HepG2 (cell line): ENCODE data around the gene SEPTIN3. TPM values are rescaled to one million over a fixed set of nuclear protein-coding genes. Genes with fewer than 3 reads are reported as not detected.

ENCODE experiments used
- ATAC-seq: fragments of 200-7000 bp; cut with Tn5 transposase; 3 replicates; pipeline ENCODE4 v1.9.1; 2020; ENCODE audit warnings: mild to moderate bottlenecking, moderate library complexity
- BruUV-seq: library from RNA; stranded (reverse); fragments of 400-500 nt; replicated peaks from 2 replicates; lab custom pipeline; 2021; lab: Mats Ljungman, UMichigan
- CTCF ChIA-PET: fragments of 300-600 bp; formaldehyde crosslinking; extraction: SDS; loops from one replicate; lab custom pipeline; 2021; ENCODE audit warnings: low total read pairs, inconsistent platforms, low intra/inter-chr PET ratio; lab: Yijun Ruan, JAX
- POLR2A ChIA-PET: fragments of 350-600 bp; sonication (Branson Sonifier 250); formaldehyde crosslinking; loops from one replicate; lab custom pipeline; 2020; ENCODE audit warnings: antibody characterized with exemption, inconsistent platforms; lab: Yijun Ruan, JAX
- DNase-seq: peaks from one replicate; pipeline ENCODE4 v3.0.0-alpha.2; 2015; ENCODE audit warnings: low spot score
- FAIRE-seq: peaks from 3 replicates; lab custom pipeline; 2011; peaks lifted over from hg19 to GRCh38; lab: Jason Lieb, UNC
- H2AFZ ChIP-seq: one replicate; pipeline ENCODE4 v1.6.1; 2011; ENCODE audit warnings: low read length, inconsistent platforms
- H3K27ac ChIP-seq: fragments of 300-600 bp; 3 replicates; pipeline ENCODE4 v1.8.0; 2011; ENCODE audit warnings: mixed run types, mild to moderate bottlenecking, mixed read lengths, low read length, inconsistent platforms; ENCODE audit not compliant: insufficient read depth; ENCODE audit errors: extremely low read length
- H3K27me3 ChIP-seq, 2 experiments: fragments of 200-600 bp in 1 of 2; 2 replicates in 1 of 2; 3 replicates in 1 of 2; pipeline versions ENCODE4 v1.6.0 to v1.8.0; 2011; ENCODE audit warnings: low read length in 2 of 2, mild to moderate bottlenecking in 2 of 2, moderate library complexity in 2 of 2, inconsistent platforms in 1 of 2; ENCODE audit not compliant: insufficient read depth in 2 of 2, control insufficient read depth in 1 of 2
- H3K36me3 ChIP-seq, 2 experiments: fragments of 200-600 bp in 1 of 2; replicated peaks in 1 of 2; 2 replicates in 1 of 2; 3 replicates in 1 of 2; pipeline versions ENCODE4 v1.5.1 to v1.8.0; 2011; ENCODE audit warnings: low read length in 2 of 2, inconsistent platforms in 1 of 2; ENCODE audit not compliant: insufficient read depth in 2 of 2, control insufficient read depth in 1 of 2
- H3K4me1 ChIP-seq: 2 replicates; pipeline ENCODE4 v1.5.1; 2012; ENCODE audit warnings: low read length, inconsistent platforms; ENCODE audit not compliant: insufficient read depth
- H3K4me2 ChIP-seq: 2 replicates; pipeline ENCODE4 v1.6.0; 2011; ENCODE audit warnings: low read depth, low read length, inconsistent platforms
- H3K4me3 ChIP-seq, 3 experiments: fragments of 200-600 bp in 1 of 3; sonication (generic), shearing (Covaris generic) in 1 of 3; replicated peaks in 1 of 3; 2 replicates each; pipeline ENCODE4 v1.5.1; 2011 to 2016; ENCODE audit warnings: low read length in 3 of 3, inconsistent platforms in 2 of 3, low read depth in 2 of 3, mild to moderate bottlenecking in 2 of 3, control low read depth in 1 of 3, mixed read lengths in 1 of 3; ENCODE audit not compliant: insufficient read depth in 1 of 3
- H3K79me2 ChIP-seq: one replicate; pipeline ENCODE4 v1.6.1; 2011; ENCODE audit warnings: low read length, inconsistent platforms; ENCODE audit not compliant: insufficient read depth
- H3K9ac ChIP-seq: 2 replicates; pipeline ENCODE4 v1.6.0; 2011; ENCODE audit warnings: mild to moderate bottlenecking, low read depth, low read length, inconsistent platforms; ENCODE audit not compliant: insufficient read depth
- H3K9me3 ChIP-seq: 2 replicates; pipeline ENCODE4 v1.5.1; 2012; ENCODE audit warnings: mild to moderate bottlenecking, low read length
- H4K20me1 ChIP-seq: 2 replicates; pipeline ENCODE4 v1.6.0; 2011; ENCODE audit warnings: inconsistent platforms, mild to moderate bottlenecking, low read length, moderate library complexity; ENCODE audit not compliant: insufficient read depth
- ATF7 ChIP-seq, 2 experiments: fragments of 450-650 bp in 1 of 2; sonication (generic) in 1 of 2; formaldehyde crosslinking in 1 of 2; IDR thresholded peaks; 2 replicates each; pipeline versions ENCODE4 v1.4.0 to v1.6.1; 2016 to 2020; ENCODE audit warnings: antibody characterized with exemption in 1 of 2, mild to moderate bottlenecking in 1 of 2, missing genetic modification reagents in 1 of 2
- ATF7-NPFF ChIP-seq: sonication (generic); formaldehyde crosslinking; IDR thresholded peaks from 2 replicates; pipeline ENCODE4 v1.8.1; 2023; ENCODE audit warnings: mild to moderate bottlenecking, low read depth, missing genetic modification reagents, moderate library complexity
- MNT ChIP-seq: fragments of 450-650 bp; IDR thresholded peaks from 2 replicates; pipeline ENCODE4 v1.6.1; 2016
- ZNF639 ChIP-seq: conservative IDR thresholded peaks from 2 replicates; pipeline ENCODE4 v1.6.1; 2018; ENCODE audit warnings: missing genetic modification reagents
- WGBS: methylation state at CpG from one replicate; pipeline ENCODE4 v1.1.6; 2017; ENCODE audit warnings: low lambda C conversion rate; 5-methylcytosine and 5-hydroxymethylcytosine counted together
- in situ Hi-C: cut with HindIII; loops from 2 replicates; pipeline ENCODE4 v1.10.0; 2017; ENCODE audit warnings: low pct_unique_long_range_greater_than_20kb; ENCODE audit not compliant: extremely low pct_ligation_motif_present
- intact Hi-C: fragments of 100-400 bp; cut with micrococcal nuclease; formaldehyde crosslinking; loops from one replicate; pipeline ENCODE4 v1.10.0; 2022; ENCODE audit not compliant: unreplicated experiment
- polyA plus RNA-seq, 8 experiments: library from polyadenylated mRNA; depleted of rRNA in 3 of 8; stranded (reverse) in 7 of 8; unstranded in 1 of 8; fragments of >200 nt; fragmentation: Illumina TruSeq in 4 of 8; extraction: Trizol in 4 of 8; gene quantifications; 2 replicates each; pipeline versions ENCODE4 v1.2.1 to v1.2.3, GENCODE V29; 2011 to 2016; ENCODE audit warnings: low read depth in 4 of 8, missing spikeins in 1 of 8, mixed read lengths in 1 of 8; ENCODE audit not compliant: insufficient read depth in 1 of 8
- total RNA-seq, 5 experiments: library from RNA; depleted of rRNA; stranded (reverse); fragments of >200 nt; fragmentation: Illumina TruSeq; extraction: Trizol; gene quantifications; 2 replicates each; pipeline ENCODE4 v1.2.3, GENCODE V29; 2016; ENCODE audit warnings: low read depth in 1 of 5

Gene SEPTIN3
- total and polyA plus RNA-seq, 2 of the 13 experiments (the other 11 are each of a cell fraction or from before 2014, with no cell fraction given): 0.04 TPM; not detected in 1

- WGBS: 5% methylated on average over 10 of the region's 10 CpGs
- H3K27me3 ChIP-seq: peaks cover 6 to 73% of the 10 kb centered on the region in 2 experiments
- FAIRE-seq (no peak), ATAC-seq (no peak), DNase-seq (no peak)
- CTCF ChIA-PET: no interaction called here
- no peaks in the 10 kb centered on the region for H3K36me3 ChIP-seq
- intact Hi-C loops (no loop called here), in situ Hi-C loops (loop anchor here (25.0 kb wide), 1 partner anchor 463 kb away; the partner anchor contains the start of gene NFAM1)
- 0 out of 2 replicates have a peak, but pooled peaks cover 5% of the 10 kb centered on the region for H3K4me1 ChIP-seq
- POLR2A ChIA-PET: interaction anchor here (0.6 kb wide), 1 partner anchor 116 kb away, joined by 3 read pairs; the partner anchor contains the start of gene NDUFA6
- no peaks in the 10 kb centered on the region for H3K79me2 ChIP-seq
- H3K9ac ChIP-seq: no peak overlapping the region
- no TSS peak for BruUV-seq
- H3K9me3 ChIP-seq: no peaks in the 10 kb centered on the region
- H3K27ac ChIP-seq: no peak overlapping the region
- no peak overlapping the region for H2AFZ ChIP-seq
- H3K4me2 ChIP-seq: no peak overlapping the region
- no peak overlapping the region for H3K4me3 ChIP-seq
- no peaks in the 10 kb centered on the region for H4K20me1 ChIP-seq
- no peak for TF ChIP-seq ATF7-NPFF (CRISPR knock-in tag)
- TF ChIP-seq MNT: no peak
- TF ChIP-seq ATF7 (IDR thresholded peaks at IDR 0.05): peak; percentile 28; the same call in 1 of the 2 replicates
- TF ChIP-seq ATF7 (CRISPR knock-in tag; IDR thresholded peaks at IDR 0.05): no peak
- no peak for TF ChIP-seq ZNF639 (CRISPR knock-in tag)
Measured at GRCh38 chr22:41974691-41975290, 5.5 kb downstream of the SEPTIN3 start.
